CD4-positive, alpha-beta T cell (primary cell): ENCODE data around the gene TPRG1L. TPM values are rescaled to one million over a fixed set of nuclear protein-coding genes. Genes with fewer than 3 reads are reported as not detected.
A peak's percentile ranks its signal among the peaks of the same experiment; 100 is the strongest.
"Not testable (repeated sequence)": the region's sequence is repeated elsewhere in the genome, so short reads cannot be mapped to it uniquely, and the experiment has no call there.

Source experiments
- ATAC-seq: fragments of 200-7000 bp; cut with Tn5 transposase; one replicate; pipeline ENCODE4 v1.10.0; 2022; ENCODE audit warnings: mild to moderate bottlenecking; ENCODE audit not compliant: poor library complexity
- CTCF ChIA-PET: fragments of 350-600 bp; sonication (Branson Sonifier 250); formaldehyde crosslinking; loops from one replicate; lab custom pipeline; 2021; ENCODE audit warnings: antibody characterized with exemption, inconsistent platforms; lab: Charles Lee
- POLR2A ChIA-PET: fragments of 350-600 bp; sonication (Branson Sonifier 250); formaldehyde crosslinking; loops from one replicate; lab custom pipeline; 2021; ENCODE audit warnings: antibody characterized with exemption, inconsistent platforms; lab: Charles Lee
- DNase-seq, 14 experiments: peaks; one replicate each; pipeline ENCODE4 v3.0.0-alpha.2; 2013 to 2020; ENCODE audit warnings: mixed read lengths in 2 of 14
- H3K27ac ChIP-seq, 2 donors: one replicate each; pipeline versions ENCODE4 v1.5.1 to v1.7.0; 2013; ENCODE audit warnings: low read length in 2 of 2, low read depth in 1 of 2, mild to moderate bottlenecking in 1 of 2
- H3K27me3 ChIP-seq, 2 experiments: 1 replicate in 1 of 2; 2 replicates in 1 of 2; pipeline versions ENCODE4 v1.6.1 to v1.7.0; 2013; ENCODE audit warnings: low read length in 2 of 2, control low read depth in 1 of 2, mild to moderate bottlenecking in 1 of 2, moderate library complexity in 1 of 2; ENCODE audit not compliant: insufficient read depth in 2 of 2, control insufficient read depth in 1 of 2
- H3K36me3 ChIP-seq: one replicate; pipeline ENCODE4 v1.6.1; 2013; ENCODE audit warnings: low read length, control low read depth; ENCODE audit not compliant: insufficient read depth
- H3K4me1 ChIP-seq: one replicate; pipeline ENCODE4 v1.6.1; 2013; ENCODE audit warnings: low read length, control low read depth; ENCODE audit not compliant: insufficient read depth
- H3K4me3 ChIP-seq: one replicate; pipeline ENCODE4 v1.5.1; 2013; ENCODE audit warnings: mild to moderate bottlenecking, low read length, moderate library complexity
- H3K9me3 ChIP-seq, 2 experiments: 1 replicate in 1 of 2; 2 replicates in 1 of 2; pipeline versions ENCODE4 v1.6.1 to v1.7.0; 2013; ENCODE audit warnings: low read length in 2 of 2, mild to moderate bottlenecking in 2 of 2, control low read depth in 1 of 2, moderate library complexity in 1 of 2; ENCODE audit not compliant: control insufficient read depth in 1 of 2, insufficient read depth in 1 of 2
- H3K27ac Mint-ChIP-seq: one replicate; pipeline ENCODE4 v1.8.0; 2020; ENCODE audit warnings: mixed read lengths
- H3K27me3 Mint-ChIP-seq: one replicate; pipeline ENCODE4 v1.8.0; 2021; ENCODE audit warnings: mixed read lengths
- H3K36me3 Mint-ChIP-seq: one replicate; pipeline ENCODE4 v1.8.0; 2021; ENCODE audit warnings: low read depth, mixed read lengths
- H3K4me1 Mint-ChIP-seq: one replicate; pipeline ENCODE4 v1.8.0; 2021; ENCODE audit warnings: low read depth, mixed read lengths
- H3K4me3 Mint-ChIP-seq: one replicate; pipeline ENCODE4 v1.8.0; 2020; ENCODE audit warnings: mild to moderate bottlenecking, mixed read lengths
- H3K9me3 Mint-ChIP-seq: one replicate; pipeline ENCODE4 v1.8.0; 2020; ENCODE audit warnings: mixed read lengths
- intact Hi-C, 2 experiments: fragments of 100-400 bp; cut with DNase I in 1 of 2; cut with micrococcal nuclease in 1 of 2; formaldehyde crosslinking; loops; one replicate each; pipeline versions ENCODE4 v1.15.1 to v1.9.0; 2023 to 2025; cut with DNase I, micrococcal nuclease
- polyA plus RNA-seq, 2 donors: library from polyadenylated mRNA; unstranded; fragments of 120-200 nt; gene quantifications; one replicate each; pipeline ENCODE4 v1.2.1, GENCODE V29; 2013
- total RNA-seq, 174 experiments: library from RNA in 2 of 174; stranded (reverse) in 2 of 174; gene quantifications; one replicate each; pipeline ENCODE4 v1.2.3 and lab custom pipeline; 2021 to 2026
- TF ChIP-seq, protein P1 (sequence below): fragments of 200-600 bp; IDR thresholded peaks from one replicate; pipeline ENCODE4 v1.8.0; 2022; ENCODE audit warnings: antibody characterized with exemption, mild to moderate bottlenecking

Gene TPRG1L
- total RNA-seq (10 to 100 TPM; 46.5 to 48.3 TPM), total RNA-seq (lab: John Stamatoyannopoulos, UW) (7.0 to 107 (median 56.9) reads per million in 172 experiments)
- 49.6 TPM for polyA plus RNA-seq (2013, experiment 1 of 2)
- 43.3 TPM for polyA plus RNA-seq (2013, experiment 2 of 2)

DNA sequence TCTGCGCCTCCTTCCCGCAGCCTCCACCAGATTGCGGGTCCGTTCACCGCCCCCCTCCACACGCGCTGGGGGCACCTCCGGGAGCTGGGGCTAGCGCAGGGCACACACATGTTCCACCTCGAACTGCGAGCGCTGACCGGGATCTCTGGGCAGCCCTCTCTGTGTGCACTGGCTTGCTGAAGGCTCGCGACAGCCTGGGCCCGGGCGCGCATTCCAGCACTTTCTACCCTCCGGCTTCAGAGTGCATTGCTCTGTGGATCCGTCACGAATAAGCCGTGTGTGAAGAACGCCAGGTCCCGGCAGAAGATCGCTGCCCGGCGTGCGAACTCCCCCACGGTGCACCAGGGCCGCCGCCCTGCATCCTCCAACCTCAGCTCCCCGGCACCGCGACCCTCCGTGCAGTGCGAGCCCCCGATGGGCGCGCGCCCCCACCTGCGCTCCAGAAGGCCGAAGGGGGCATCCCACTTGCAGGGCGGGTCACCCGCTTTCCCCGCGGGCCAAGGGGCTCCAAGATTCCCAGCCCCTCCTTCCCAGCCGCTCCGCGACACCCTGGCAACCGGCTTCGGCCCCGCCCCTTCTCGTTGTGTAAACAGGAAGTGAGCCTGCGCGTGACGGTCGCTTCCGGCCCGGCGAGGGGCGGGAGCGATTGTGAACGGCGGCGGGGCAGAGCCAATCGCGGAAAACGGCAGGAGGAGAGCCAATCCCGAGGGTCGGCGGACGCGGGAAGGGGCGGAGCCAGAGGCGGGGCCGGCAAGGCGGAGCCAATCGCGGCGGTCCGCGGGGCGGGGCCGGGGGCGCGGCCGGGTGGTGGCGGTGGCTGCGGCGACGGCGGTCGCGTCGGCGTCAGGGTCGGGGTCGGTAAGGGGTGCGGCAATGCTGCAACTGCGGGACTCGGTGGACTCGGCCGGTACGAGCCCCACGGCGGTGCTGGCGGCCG, at the start of gene TPRG1L:
Gene TPRG1L (plus strand): TSS at position 816 of the 937 bp plus-strand sequence. CDS start 58 bp downstream, at position 874.
- Mint-ChIP-seq H3K4me1 (peaks cover 51% of the 10 kb centered on the region), H3K27me3 (no peaks in the 10 kb centered on the region), H3K9me3 (no peaks in the 10 kb centered on the region), H3K36me3 (peaks cover 35% of the 10 kb centered on the region), H3K27ac (peak within 1 kb of the TSS; percentile 98), H3K4me3 (peak within 1 kb of the TSS; percentile 96)
- ChIA-PET CTCF (interaction anchor here (1.0 kb wide), 1 partner anchor 25 kb away, joined by 4 read pairs; no protein-coding TSS in a partner anchor), POLR2A (interaction anchor here (0.9 to 1.0 kb wide), 2 partner anchors 26 to 86 kb away, joined by 3 read pairs; partner anchors contain the start of gene WRAP73)
- Histone ChIP-seq H3K4me1 (peaks cover 34% of the 10 kb centered on the region), H3K36me3 (peaks cover 30% of the 10 kb centered on the region), H3K27ac (peak within 1 kb of the TSS; percentile 29 to 64), H3K4me3 (peak within 1 kb of the TSS; percentile 93), H3K27me3 (no peaks in the 10 kb centered on the region), H3K9me3 (no peaks in the 10 kb centered on the region)
- ATAC-seq: peak; percentile 92
- peak; percentile 97 to 99 (median 98) for DNase-seq
- TF ChIP-seq, protein P1, sequence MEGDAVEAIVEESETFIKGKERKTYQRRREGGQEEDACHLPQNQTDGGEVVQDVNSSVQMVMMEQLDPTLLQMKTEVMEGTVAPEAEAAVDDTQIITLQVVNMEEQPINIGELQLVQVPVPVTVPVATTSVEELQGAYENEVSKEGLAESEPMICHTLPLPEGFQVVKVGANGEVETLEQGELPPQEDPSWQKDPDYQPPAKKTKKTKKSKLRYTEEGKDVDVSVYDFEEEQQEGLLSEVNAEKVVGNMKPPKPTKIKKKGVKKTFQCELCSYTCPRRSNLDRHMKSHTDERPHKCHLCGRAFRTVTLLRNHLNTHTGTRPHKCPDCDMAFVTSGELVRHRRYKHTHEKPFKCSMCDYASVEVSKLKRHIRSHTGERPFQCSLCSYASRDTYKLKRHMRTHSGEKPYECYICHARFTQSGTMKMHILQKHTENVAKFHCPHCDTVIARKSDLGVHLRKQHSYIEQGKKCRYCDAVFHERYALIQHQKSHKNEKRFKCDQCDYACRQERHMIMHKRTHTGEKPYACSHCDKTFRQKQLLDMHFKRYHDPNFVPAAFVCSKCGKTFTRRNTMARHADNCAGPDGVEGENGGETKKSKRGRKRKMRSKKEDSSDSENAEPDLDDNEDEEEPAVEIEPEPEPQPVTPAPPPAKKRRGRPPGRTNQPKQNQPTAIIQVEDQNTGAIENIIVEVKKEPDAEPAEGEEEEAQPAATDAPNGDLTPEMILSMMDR: no peak
- intact Hi-C loops: loop anchor here in 1 of 2 experiments (1.0 to 10.0 kb wide), 4 partner anchors 26 to 280 kb away; partner anchors contain the start of genes C1orf174, LRRC47 and WRAP73

DNA sequence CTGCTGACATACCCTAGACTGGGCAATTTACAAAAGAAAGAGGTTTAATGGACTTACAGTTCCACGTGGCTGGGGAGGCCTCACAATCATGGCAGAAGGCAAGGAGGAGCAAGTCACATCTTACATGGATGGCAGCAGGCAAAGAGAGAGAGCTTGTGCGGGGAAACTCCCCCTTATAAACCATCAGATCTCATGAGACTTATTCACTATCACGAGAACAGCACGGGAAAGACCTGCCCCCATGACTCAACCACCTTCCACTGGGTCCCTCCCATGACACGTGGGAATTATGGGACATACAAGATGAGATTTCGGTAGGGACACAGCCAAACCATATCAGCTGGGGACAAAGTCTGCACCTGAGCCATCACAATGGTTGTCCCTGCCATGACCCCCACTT, 49.3 kb upstream of the TPRG1L start:
- POLR2A ChIA-PET, H3K4me1 ChIP-seq, H3K27me3 Mint-ChIP-seq, H3K27me3 ChIP-seq, ATAC-seq, intact Hi-C loops, CTCF ChIA-PET, H3K27ac Mint-ChIP-seq, H3K4me1 Mint-ChIP-seq, H3K27ac ChIP-seq, H3K9me3 Mint-ChIP-seq, H3K36me3 ChIP-seq, H3K4me3 Mint-ChIP-seq, H3K4me3 ChIP-seq, H3K36me3 Mint-ChIP-seq, DNase-seq: not testable (repeated sequence)
- H3K9me3 ChIP-seq: peaks cover 0 to 21% of the 10 kb centered on the region in 2 experiments

DNA sequence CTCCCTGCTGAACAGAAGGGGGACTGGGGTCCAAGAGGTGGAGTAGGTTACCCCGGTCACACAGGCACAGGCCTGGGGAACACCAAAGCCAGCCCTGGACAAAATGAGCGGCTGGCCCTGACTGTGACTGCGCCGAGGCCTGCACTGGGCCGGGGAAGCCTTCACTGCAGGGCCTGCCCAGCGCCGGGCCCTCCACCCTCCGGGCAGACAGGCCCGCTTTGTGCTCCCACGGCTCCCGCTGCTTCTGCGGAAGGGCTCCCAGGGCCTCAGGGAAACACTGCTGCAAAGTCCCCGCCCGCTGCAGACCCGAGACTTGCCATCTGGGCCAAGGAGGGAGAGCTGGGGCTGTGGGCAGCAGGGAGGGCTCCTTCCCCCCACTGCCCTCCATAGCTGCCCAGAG, 48.8 kb upstream of the TPRG1L start:
- H3K36me3 Mint-ChIP-seq: no peaks in the 10 kb centered on the region
- CTCF ChIA-PET: no interaction called here

More for the DNA sequence above, 48.8 kb upstream of the TPRG1L start:
- intact Hi-C loops: no loop called here
- Mint-ChIP-seq H3K27me3 (no peaks in the 10 kb centered on the region), H3K9me3 (no peaks in the 10 kb centered on the region), H3K4me1 (no peaks in the 10 kb centered on the region), H3K4me3 (no peak overlapping the region), H3K27ac (no peak overlapping the region)
- Histone ChIP-seq H3K36me3 (no peaks in the 10 kb centered on the region), H3K4me1 (no peaks in the 10 kb centered on the region), H3K4me3 (no peak overlapping the region), H3K27ac (no peak overlapping the region), H3K27me3 (no peaks in the 10 kb centered on the region), H3K9me3 (peaks cover 0 to 21% of the 10 kb centered on the region in 2 experiments)
- POLR2A ChIA-PET: no interaction called here
- no peak for DNase-seq
- TF ChIP-seq, protein P1: no peak
- no peak for ATAC-seq
